SK-N-DZ (cell line): ENCODE measurements around the gene SRGAP2C.
"Not testable (repeated sequence)": the region's sequence is repeated elsewhere in the genome, so short reads cannot be mapped to it uniquely, and the experiment has no call there.

ENCODE experiments used
- DNase-seq: peaks from one replicate; pipeline ENCODE4 v3.0.0-alpha.2; 2015; ENCODE audit warnings: low spot score

Gene SRGAP2C

DNA sequence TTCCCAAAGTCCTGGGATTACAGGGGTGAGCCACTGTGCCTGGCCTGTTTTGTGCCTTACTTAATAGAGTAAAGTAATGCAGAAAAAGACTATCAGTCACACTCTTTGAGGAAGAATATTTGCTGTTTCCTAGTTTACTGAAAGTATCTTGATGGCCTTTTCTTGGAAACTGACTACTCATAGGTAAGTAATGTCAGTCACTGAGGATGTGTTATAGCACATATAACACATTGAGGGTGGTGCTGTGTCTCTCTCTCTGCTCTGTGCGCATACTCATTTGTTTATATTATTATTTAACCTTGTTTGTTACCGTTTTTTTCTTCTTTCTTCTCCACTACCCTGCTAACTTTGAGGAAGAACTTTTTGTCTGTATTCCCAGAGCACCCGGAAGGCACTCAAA is 93.4 kb downstream of the SRGAP2C start:
- not testable (repeated sequence) for DNase-seq

GRCh38 chr1:121278777-121279547 is 94.2 kb downstream of the SRGAP2C start:
- not testable (repeated sequence) for DNase-seq

GRCh38 chr1:121279548-121279898 is 94.7 kb downstream of the SRGAP2C start:
- not testable (repeated sequence) for DNase-seq

DNA sequence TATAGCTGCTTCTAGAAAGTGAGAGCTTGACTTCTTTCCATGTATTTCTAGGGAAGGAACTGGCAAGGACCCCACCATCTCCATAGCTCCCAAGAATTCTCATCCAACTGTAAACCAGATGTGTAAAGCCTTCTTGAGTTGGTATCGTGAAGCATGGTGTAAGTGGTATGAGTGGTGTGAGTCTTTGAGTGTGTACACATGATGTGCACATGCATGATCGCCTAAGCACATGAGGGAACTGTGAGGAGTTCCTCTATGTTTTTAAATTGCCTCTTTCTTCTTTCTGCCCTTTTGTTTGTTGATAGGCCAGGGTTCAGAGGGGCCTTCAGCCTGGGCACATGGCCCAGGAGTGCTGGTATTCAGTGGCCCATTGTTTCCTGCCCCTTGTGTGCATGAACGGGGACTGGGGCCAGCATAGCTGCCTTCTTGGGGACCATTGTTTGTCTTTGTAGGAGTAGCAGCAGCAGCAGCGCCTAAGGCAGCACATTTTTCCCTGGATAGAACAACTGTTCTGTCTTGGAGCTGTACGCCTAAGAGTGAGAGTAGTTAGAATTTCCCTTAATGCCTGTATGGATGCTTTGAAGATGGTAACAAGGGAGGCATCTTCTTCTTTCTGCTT is 96.0 kb downstream of the SRGAP2C start:
- not testable (repeated sequence) for DNase-seq

GRCh38 chr1:121281480-121281879 is 96.7 kb downstream of the SRGAP2C start:
- DNase-seq = not testable (repeated sequence)

DNA sequence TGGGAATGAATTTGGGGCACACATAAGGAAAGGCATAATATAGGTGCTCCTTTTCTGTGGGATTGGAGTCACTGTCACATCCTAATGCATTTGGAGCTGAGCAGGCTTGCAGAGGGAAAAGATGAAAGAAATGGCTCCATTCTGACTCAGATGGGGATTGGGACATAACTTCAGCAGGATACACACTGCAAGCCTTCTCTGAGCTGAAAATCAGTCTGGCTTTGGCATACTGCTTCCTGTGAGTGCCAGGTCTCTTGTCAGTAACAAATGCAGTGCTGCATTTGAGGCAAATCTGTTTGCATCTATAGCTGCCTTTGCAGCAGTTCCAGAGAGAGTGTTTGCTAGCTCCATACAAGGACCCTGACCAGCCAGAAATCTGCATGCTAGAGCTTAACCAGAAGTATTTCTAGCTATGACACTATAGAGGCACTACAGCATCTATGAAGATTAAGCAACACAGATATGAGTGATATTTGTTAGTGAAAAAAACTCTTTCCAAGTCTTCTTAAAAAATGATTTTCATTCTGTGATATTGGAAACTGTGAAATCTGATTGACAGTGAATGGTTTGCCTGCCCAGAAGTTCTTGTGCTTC is 98.9 kb downstream of the SRGAP2C start:
- DNase-seq = not testable (repeated sequence)

DNA sequence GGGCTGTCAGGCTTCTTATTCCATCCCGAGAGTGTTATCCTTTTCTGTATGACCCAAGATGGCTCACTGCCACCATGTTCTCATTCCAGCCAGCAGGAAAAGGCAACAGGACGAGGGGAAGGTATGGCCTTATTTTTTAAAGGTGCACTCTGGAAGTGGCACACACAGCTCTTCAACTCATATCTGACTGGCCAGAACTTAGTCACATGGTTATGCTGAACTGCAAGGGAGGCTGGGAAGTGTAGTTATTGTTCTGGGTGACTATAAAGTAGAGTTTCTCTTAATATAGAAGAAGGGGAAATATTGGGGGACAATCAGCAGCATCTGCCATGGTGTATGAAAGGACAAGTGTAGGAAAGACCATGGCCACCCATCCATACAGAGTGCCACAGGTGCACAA is 107.8 kb downstream of the SRGAP2C start:
- not testable (repeated sequence) for DNase-seq

- DNase-seq = not testable (repeated sequence)
Measured at GRCh38 chr1:121293263-121294204, 108.8 kb downstream of the SRGAP2C start.

- DNase-seq = not testable (repeated sequence)
Measured at GRCh38 chr1:121294205-121294570, 109.4 kb downstream of the SRGAP2C start.

- DNase-seq = not testable (repeated sequence)
Measured at GRCh38 chr1:121296563-121296962, 111.8 kb downstream of the SRGAP2C start.

GRCh38 chr1:121298529-121298928 is 113.8 kb downstream of the SRGAP2C start:
- not testable (repeated sequence) for DNase-seq

DNA sequence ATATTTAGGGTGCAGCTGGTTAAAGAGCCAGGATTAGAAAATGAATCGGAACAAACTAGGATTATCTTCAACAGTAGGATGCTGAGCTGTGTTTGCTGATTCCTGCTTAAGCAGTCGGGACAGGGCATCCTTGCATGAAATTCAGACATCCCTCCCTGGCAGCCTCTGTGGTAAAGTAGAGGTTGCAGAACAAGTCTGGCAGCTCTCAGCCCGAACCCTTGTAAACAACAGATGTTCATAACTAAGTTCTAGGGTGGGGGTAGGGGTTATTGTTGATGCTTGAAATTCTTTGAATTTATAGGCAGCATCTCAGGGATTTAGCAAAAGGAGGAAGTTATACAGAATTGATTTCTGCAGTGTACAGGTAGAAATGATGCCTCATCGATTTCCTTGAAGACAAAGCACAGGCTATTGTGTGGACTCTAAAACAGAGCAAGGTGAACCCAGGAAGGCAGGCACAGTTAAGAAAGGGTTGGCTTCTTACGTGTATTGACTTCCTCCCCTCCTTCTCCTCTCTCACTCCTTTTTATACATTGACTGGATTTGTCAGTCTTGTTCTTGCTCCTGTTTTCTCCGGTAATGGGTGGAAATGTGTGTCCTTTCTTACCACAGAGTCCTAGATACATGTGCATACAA is 114.9 kb downstream of the SRGAP2C start:
- DNase-seq = not testable (repeated sequence)

- DNase-seq = not testable (repeated sequence)
Measured at GRCh38 chr1:121301876-121302275, 117.1 kb downstream of the SRGAP2C start.

- not testable (repeated sequence) for DNase-seq
Measured at GRCh38 chr1:121307759-121308158, 123.0 kb downstream of the SRGAP2C start.

DNA sequence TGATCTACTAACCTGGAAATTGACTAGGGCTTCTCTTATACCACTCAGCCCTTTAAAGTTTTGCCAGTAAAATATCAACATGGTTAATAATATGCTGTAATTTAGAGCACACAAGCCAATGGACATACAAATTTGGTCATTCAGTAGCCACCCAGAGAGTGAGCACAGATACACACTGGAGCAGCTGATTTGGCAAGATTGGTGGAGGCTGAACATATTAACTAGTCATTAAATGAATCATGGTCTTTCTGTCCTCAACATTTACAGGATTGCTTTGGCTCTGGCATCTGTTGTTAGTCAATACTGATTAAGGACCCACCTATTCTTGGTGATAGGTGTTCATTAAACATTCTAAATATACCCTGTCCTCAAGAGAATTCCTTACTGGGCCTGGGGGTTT is 130.7 kb downstream of the SRGAP2C start:
- DNase-seq = not testable (repeated sequence)

DNA sequence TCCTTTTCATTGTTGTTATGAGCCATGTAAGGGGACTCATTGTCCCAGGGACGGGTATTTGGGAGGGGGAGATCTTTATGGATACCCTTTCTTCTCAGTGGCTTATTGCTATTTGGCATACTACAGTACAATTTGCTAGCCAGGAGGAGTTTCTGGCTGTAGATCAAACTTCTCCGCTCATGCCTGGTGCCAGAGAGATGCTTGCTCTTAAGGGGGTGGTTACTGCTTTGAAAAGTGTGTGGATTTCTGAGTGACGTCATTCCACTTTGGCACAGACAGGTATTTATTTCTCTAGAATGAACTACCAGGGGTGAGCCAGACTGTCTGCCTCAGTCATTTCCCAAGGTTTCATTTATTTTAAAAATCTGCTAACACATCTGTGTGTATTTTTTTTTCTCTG is 131.3 kb downstream of the SRGAP2C start:
- not testable (repeated sequence) for DNase-seq

DNA sequence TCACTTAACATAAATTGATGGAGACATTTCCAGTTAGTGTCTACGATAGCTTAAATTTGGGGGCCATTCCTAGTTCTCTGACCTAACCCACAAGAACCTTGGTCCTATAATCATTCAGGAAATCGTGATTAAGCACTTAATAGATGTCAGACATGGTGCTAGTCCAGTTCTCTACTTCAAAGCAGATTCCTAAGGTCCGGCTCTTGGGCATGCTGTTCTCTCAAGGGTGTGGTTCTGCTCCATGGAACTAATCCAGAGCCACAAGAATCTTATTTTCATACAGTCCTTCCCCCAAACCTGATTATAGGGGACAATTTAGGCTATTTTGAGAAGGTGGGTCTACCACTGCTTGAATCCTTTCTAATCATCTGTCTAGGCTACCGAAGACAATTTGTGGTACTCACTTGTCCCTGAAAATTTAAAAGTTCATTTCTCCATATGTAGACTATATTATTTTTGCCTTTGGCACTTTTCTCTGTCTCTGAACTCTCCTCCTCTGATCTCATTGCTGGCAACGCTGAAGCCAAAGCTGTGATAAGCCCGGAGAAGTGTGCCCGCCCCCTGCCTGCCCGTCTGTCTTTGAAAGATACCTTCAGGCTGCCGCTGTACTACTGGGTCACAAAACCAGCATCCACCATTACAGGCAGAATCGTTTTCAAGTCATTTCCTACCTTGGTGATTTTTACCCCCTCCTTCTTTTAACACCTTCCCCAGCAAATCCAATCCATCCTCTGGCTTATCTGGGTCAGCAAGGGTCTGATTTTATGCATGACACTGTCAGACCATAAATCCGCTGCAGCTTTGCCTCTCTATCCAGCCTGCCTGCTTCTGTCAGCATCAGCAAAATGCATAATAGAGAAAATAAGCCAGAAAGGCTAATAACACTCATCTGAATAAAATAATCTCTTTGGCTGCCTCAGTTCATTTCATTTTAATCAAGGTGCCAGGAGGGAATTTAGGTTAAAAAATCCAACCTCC is 133.0 kb downstream of the SRGAP2C start:
- not testable (repeated sequence) for DNase-seq

DNA sequence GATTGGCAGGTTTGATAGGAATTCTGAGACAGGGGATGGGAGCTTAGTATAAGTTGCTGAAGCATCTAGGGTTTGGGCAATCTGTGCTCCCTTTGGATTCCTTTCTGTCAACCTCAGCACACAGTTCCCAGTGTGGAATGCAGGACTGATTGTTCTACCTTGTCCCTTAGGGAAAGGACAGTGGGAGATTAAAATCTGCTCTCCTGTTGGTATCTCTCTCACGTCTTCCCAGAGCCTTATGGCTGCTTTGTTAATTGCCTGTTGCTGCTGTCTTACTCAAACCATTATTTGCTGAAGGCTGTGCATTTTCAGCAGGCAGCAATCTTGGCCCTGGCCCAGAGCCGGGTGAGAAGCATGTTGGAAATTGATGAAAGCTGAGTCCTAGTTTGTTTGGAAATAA is 133.9 kb downstream of the SRGAP2C start:
- not testable (repeated sequence) for DNase-seq

GRCh38 chr1:121321660-121322059 is 136.9 kb downstream of the SRGAP2C start:
- DNase-seq = not testable (repeated sequence)

GRCh38 chr1:121324726-121325125 is 140.0 kb downstream of the SRGAP2C start:
- not testable (repeated sequence) for DNase-seq
